ENCODE data around the gene SLC6A16. TPM values are rescaled to one million over a fixed set of nuclear protein-coding genes. Genes with fewer than 3 reads are reported as not detected.
"Not testable (repeated sequence)": the region's sequence is repeated elsewhere in the genome, so short reads cannot be mapped to it uniquely, and the experiment has no call there.

Gene SLC6A16
- total RNA-seq, 1 donor from 2014 or later, result 0.85 TPM

DNA sequence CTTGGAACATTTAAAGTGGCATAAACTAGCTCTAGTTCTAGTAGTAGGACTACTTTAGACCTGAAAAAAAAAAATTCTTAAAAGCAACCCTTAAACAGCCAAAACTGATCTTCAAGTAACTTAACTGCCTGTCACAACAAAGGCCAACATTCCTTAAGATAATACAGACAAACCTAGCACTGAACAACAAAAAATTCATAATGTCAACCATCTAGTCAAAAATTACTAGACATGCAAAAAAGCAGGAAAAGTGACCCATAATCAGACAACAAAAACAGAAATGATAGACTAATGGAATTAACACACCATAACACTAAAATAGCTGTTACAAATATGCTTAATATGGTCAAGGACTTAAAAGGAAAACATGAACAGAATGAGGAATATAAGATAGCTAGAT, 6.7 kb downstream of the SLC6A16 start:
- Histone ChIP-seq H3K27me3 (no peaks in the 10 kb centered on the region), H3K9me3 (peaks cover 0 to 35% of the 10 kb centered on the region in 2 donors), H3K4me1 (no peaks in the 10 kb centered on the region), H3K4me3 (no peak overlapping the region), H3K27ac (no peak overlapping the region), H3K36me3 (peaks cover 0 to 12% of the 10 kb centered on the region in 2 donors)
- intact Hi-C loops (cut with DNase I), result no loop called here
- no peak for DNase-seq (ENCODE audit: low spot score in 2 of 2)
- TF ChIP-seq, protein P1, sequence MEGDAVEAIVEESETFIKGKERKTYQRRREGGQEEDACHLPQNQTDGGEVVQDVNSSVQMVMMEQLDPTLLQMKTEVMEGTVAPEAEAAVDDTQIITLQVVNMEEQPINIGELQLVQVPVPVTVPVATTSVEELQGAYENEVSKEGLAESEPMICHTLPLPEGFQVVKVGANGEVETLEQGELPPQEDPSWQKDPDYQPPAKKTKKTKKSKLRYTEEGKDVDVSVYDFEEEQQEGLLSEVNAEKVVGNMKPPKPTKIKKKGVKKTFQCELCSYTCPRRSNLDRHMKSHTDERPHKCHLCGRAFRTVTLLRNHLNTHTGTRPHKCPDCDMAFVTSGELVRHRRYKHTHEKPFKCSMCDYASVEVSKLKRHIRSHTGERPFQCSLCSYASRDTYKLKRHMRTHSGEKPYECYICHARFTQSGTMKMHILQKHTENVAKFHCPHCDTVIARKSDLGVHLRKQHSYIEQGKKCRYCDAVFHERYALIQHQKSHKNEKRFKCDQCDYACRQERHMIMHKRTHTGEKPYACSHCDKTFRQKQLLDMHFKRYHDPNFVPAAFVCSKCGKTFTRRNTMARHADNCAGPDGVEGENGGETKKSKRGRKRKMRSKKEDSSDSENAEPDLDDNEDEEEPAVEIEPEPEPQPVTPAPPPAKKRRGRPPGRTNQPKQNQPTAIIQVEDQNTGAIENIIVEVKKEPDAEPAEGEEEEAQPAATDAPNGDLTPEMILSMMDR (IDR thresholded peaks at IDR 0.05), result no peak

DNA sequence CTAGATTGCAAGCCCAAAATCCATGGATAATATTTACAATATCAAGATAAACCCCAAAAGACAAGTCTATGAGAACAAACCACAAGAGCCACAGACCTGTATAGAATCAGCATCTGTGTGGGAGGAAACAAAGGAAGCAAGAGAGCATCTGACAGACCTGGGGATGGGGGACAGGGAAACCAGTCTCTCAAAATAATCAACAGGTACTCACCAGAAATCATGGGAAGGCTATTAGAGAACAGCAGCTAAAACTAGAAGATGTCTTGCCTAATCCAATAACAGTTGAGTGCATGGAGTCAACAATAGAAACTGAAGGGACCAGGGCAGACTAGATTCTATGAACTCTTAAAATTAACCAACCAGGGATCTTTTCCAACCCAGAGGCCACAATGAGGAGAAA, 8.7 kb downstream of the SLC6A16 start:
- Histone ChIP-seq H3K4me3 (no peak overlapping the region), H3K27ac (no peak overlapping the region), H3K36me3 (peaks cover 0 to 8% of the 10 kb centered on the region in 2 donors), H3K9me3 (peaks cover 0 to 25% of the 10 kb centered on the region in 2 donors), H3K27me3 (no peaks in the 10 kb centered on the region), H3K4me1 (no peaks in the 10 kb centered on the region)
- TF ChIP-seq, protein P1 (IDR thresholded peaks at IDR 0.05), result no peak
- no peak for DNase-seq (ENCODE audit: low spot score in 2 of 2)
- intact Hi-C loops (cut with DNase I), result no loop called here

DNA sequence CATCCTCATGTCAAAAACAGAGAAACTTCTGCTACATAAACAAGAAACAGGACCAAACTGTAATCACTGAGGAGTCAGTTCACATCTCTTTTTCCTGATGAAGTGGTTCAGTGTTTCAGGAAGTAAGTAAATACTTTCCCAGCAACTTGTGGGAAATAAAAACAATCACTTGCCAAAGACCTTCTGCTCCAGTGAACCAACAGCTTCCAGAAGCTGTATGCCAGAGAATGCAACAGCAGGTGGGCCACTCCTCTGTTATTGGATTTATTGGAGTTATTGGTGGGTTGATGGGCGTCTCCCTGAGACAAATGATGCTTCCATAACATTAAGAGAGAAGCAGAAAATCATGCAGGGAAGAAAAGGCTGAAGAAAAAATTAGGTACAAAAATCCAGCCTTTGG, 9.9 kb downstream of the SLC6A16 start:
- intact Hi-C loops (cut with DNase I), result no loop called here
- Histone ChIP-seq H3K4me3 (no peak overlapping the region), H3K27ac (no peak overlapping the region), H3K27me3 (no peaks in the 10 kb centered on the region), H3K4me1 (no peaks in the 10 kb centered on the region), H3K9me3 (peaks cover 0 to 13% of the 10 kb centered on the region in 2 donors), H3K36me3 (peaks cover 8 to 13% of the 10 kb centered on the region in 2 donors)
- DNase-seq (ENCODE audit: low spot score in 2 of 2), result no peak
- TF ChIP-seq, protein P1 (IDR thresholded peaks at IDR 0.05), result no peak

DNA sequence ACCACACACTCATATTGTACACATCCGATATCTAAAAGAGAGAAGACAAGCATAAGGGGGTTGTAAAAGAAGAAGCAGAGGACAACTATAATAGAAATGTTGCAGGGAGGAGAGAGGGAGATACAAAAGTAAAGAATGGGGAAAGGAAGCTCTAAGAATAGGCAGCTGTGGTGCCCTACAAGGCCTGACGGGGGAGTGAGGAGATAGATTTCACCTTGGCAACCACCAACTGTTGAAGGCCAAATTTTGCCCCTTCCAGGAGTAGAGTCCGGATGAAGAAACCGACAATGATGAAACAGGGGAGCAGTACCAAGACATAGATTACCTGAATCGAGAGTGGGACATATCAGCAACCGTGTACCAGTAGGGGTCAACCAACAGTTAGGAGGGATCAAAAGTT, 15.9 kb downstream of the SLC6A16 start:
- intact Hi-C loops (cut with DNase I), result no loop called here
- DNase-seq (ENCODE audit: low spot score in 2 of 2), result no peak
- H3K4me1 ChIP-seq, result no peaks in the 10 kb centered on the region
- no peaks in the 10 kb centered on the region for H3K9me3 ChIP-seq
- H3K27ac ChIP-seq, result no peak overlapping the region
- TF ChIP-seq, protein P1 (IDR thresholded peaks at IDR 0.05), result no peak
- H3K36me3 ChIP-seq, result peaks cover 8 to 11% of the 10 kb centered on the region in 2 donors
- no peak overlapping the region for H3K4me3 ChIP-seq
- no peaks in the 10 kb centered on the region for H3K27me3 ChIP-seq

DNA sequence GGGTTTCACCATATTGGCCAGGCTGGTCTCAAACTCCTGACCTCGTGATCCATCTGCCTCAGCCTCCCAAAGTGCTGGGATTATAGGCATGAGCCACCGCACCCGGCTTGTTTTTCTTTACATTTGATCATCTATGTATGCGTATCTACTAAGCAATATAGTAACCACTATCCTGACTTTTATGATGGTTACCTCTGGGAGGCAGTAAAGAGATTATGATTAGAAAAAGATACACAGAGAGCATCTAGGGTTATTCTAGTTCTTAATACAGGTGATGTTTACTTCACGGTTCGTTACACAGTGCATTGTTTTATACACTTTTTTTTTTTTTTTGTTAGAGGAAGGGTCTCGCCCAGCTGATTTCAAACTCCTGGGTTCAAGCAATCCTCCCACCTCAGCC, 18.3 kb downstream of the SLC6A16 start:
- H3K4me1 ChIP-seq; H3K4me3 ChIP-seq; H3K27me3 ChIP-seq; DNase-seq (ENCODE audit: low spot score in 2 of 2); H3K9me3 ChIP-seq; intact Hi-C loops (cut with DNase I); H3K27ac ChIP-seq: not testable (repeated sequence)
- peaks cover 8 to 11% of the 10 kb centered on the region in 2 donors for H3K36me3 ChIP-seq

DNA sequence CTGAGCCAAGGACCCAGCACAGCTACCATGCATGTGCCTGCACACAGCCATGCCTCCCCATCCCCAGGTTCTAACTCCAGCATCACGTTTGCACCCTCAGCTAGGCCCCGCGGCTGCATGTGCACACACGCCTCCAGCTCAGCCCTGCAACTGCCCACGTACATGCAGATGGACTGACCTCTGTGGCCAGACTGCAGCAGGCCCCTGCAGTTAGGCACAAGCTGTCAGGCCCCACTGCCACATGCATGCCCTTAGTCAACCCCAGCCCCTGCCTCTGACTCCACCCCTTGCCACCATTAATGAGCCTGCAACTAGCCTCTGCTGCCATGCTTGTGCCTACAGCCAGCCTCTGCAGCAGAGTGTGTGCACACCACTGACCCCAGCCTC, 23.1 kb downstream of the SLC6A16 start:
- DNase-seq (ENCODE audit: low spot score in 2 of 2), result no peak
- H3K4me3 ChIP-seq, result no peak overlapping the region
- H3K27me3 ChIP-seq, result no peaks in the 10 kb centered on the region
- no peaks in the 10 kb centered on the region for H3K9me3 ChIP-seq
- H3K4me1 ChIP-seq, result no peaks in the 10 kb centered on the region
- TF ChIP-seq, protein P1 (IDR thresholded peaks at IDR 0.05), result no peak
- no peak overlapping the region for H3K27ac ChIP-seq
- no peaks in the 10 kb centered on the region for H3K36me3 ChIP-seq
- intact Hi-C loops (cut with DNase I), result no loop called here

Measured in ascending aorta (tissue), 2 donors.